Ascending aorta (tissue), 2 donors: ENCODE data around the gene FBXO15. TPM values are rescaled to one million over a fixed set of nuclear protein-coding genes. Genes with fewer than 3 reads are reported as not detected.

Source experiments
- DNase-seq, 2 donors: peaks; one replicate each; pipeline ENCODE4 v3.0.0-alpha.2; 2019; ENCODE audit warnings: low spot score in 2 of 2
- H3K27ac ChIP-seq, 2 donors: fragments of 200-600 bp; sonication (generic); one replicate each; pipeline ENCODE4 v1.5.1; 2016 to 2017; ENCODE audit warnings: mild to moderate bottlenecking in 1 of 2
- H3K27me3 ChIP-seq: fragments of 200-600 bp; sonication (generic); one replicate; pipeline ENCODE4 v1.5.1; 2017
- H3K36me3 ChIP-seq, 2 donors: fragments of 200-600 bp; sonication (generic); one replicate each; pipeline ENCODE4 v1.5.1; 2016
- H3K4me1 ChIP-seq, 2 donors: fragments of 200-600 bp; sonication (generic); one replicate each; pipeline ENCODE4 v1.5.1; 2016 to 2017; ENCODE audit warnings: mild to moderate bottlenecking in 1 of 2
- H3K4me3 ChIP-seq, 2 donors: fragments of 200-600 bp; sonication (generic); one replicate each; pipeline ENCODE4 v1.5.1; 2016 to 2017; ENCODE audit warnings: mild to moderate bottlenecking in 1 of 2
- H3K9me3 ChIP-seq, 2 donors: fragments of 200-600 bp; sonication (generic); one replicate each; pipeline ENCODE4 v1.5.1; 2016
- CTCF ChIP-seq, 3 experiments: fragments of 200-600 bp in 2 of 3; fragments of 450-650 bp in 1 of 3; sonication (generic) in 2 of 3; IDR thresholded peaks; one replicate each; pipeline ENCODE4 v1.5.1; 2016 to 2019; ENCODE audit warnings: antibody characterized with exemption in 3 of 3, mild to moderate bottlenecking in 1 of 3, moderate library complexity in 1 of 3
- intact Hi-C: fragments of 100-400 bp; cut with DNase I; formaldehyde crosslinking; loops from one replicate; pipeline ENCODE4 v1.15.1; 2023
- total RNA-seq: library from RNA; depleted of rRNA; stranded (reverse); fragments of >200 nt; gene quantifications from one replicate; pipeline ENCODE4 v1.1.0, GENCODE V29; 2016

Gene FBXO15
- total RNA-seq, 1 donor from 2014 or later, result not detected

GRCh38 chr18:74179623-74180199 lies 32.1 kb upstream of the FBXO15 start:
- Histone ChIP-seq H3K4me1 (no peaks in the 10 kb centered on the region), H3K9me3 (no peaks in the 10 kb centered on the region), H3K27ac (no peak overlapping the region), H3K27me3 (no peaks in the 10 kb centered on the region), H3K4me3 (no peak overlapping the region), H3K36me3 (no peaks in the 10 kb centered on the region)
- intact Hi-C loops, result no loop called here
- no peak for DNase-seq
- TF ChIP-seq CTCF (IDR thresholded peaks at IDR 0.05), result no peak

DNA sequence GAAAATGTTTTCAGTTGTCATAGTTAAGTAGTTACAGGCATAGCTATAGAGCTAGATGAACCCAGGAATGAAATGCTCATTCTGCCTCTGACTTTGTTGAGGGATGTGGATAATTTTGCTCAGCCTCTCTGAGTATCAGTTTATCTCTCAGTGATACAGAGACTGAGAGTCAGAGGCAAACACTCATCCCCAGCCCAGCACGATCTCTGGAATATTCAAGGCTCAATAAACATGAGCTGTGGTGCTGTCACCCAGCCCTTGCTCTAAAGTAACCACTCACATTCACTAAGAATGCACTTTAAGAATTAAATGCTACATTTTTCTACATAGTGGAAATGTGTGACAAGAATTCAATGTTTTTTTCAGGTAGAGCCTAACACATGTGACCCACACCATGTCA lies 31.2 kb upstream of the FBXO15 start:
- Histone ChIP-seq H3K36me3 (no peaks in the 10 kb centered on the region), H3K9me3 (no peaks in the 10 kb centered on the region), H3K4me1 (no peaks in the 10 kb centered on the region), H3K27me3 (no peaks in the 10 kb centered on the region), H3K4me3 (no peak overlapping the region), H3K27ac (no peak overlapping the region)
- TF ChIP-seq CTCF (IDR thresholded peaks at IDR 0.05), result no peak
- DNase-seq, result no peak
- intact Hi-C loops, result no loop called here

DNA sequence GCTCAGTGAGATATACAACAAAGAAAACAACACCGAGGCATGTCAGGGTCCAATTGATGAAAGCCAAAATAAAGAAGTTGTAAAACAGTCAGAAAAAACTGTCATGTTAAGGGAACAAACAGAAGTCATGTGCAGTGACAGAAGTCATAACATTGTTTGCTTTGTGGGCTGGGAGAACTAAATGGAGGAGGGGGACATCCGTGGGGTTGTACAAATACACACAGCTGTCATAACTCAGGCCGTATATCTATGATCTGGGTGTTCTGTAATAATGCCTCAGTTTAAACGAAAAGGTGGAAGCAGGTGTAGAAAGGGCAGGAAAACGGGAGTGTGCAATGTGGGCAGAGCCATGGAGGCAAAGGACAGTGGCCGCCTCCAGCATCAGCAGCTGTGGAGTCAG lies 28.0 kb upstream of the FBXO15 start:
- no peak for TF ChIP-seq CTCF (IDR thresholded peaks at IDR 0.05)
- intact Hi-C loops, result no loop called here
- Histone ChIP-seq H3K27me3 (no peaks in the 10 kb centered on the region), H3K9me3 (no peaks in the 10 kb centered on the region), H3K4me3 (no peak overlapping the region), H3K4me1 (no peaks in the 10 kb centered on the region), H3K36me3 (no peaks in the 10 kb centered on the region), H3K27ac (no peak overlapping the region)
- DNase-seq, result no peak

DNA sequence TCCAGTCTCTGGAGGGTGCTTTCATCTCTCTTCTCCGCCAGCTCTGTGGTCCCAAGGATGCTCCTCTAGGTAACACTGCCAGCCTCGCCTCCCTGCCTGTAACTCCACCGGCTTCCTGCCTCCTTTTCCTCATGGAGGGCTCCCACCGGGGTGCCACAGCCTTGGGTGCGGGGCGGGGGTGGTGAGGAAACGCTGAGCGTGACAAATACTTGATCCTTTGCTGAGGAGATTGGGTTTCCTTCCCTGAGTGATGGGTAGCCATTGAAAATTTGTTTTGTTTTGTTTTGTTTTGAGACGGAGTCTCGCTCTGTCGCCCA lies 25.8 kb upstream of the FBXO15 start:
- Histone ChIP-seq H3K9me3 (no peaks in the 10 kb centered on the region), H3K4me3 (no peak overlapping the region), H3K4me1 (no peaks in the 10 kb centered on the region), H3K27me3 (no peaks in the 10 kb centered on the region), H3K27ac (no peak overlapping the region), H3K36me3 (no peaks in the 10 kb centered on the region)
- intact Hi-C loops, result no loop called here
- no peak for DNase-seq
- TF ChIP-seq CTCF (IDR thresholded peaks at IDR 0.05), result no peak

- no peak for TF ChIP-seq CTCF (IDR thresholded peaks at IDR 0.05)
- H3K4me3 ChIP-seq, result no peak overlapping the region
- intact Hi-C loops, result no loop called here
- H3K27me3 ChIP-seq, result no peaks in the 10 kb centered on the region
- no peak overlapping the region for H3K27ac ChIP-seq
- no peaks in the 10 kb centered on the region for H3K36me3 ChIP-seq
- no peaks in the 10 kb centered on the region for H3K9me3 ChIP-seq
- DNase-seq, result no peak
- no peaks in the 10 kb centered on the region for H3K4me1 ChIP-seq
Measured at GRCh38 chr18:74172697-74173433, 25.2 kb upstream of the FBXO15 start.
